ENCODE results near the gene HCN1. TPM values are rescaled to one million over a fixed set of nuclear protein-coding genes. Genes with fewer than 3 reads are reported as not detected.
"Not testable (repeated sequence)": the region's sequence is repeated elsewhere in the genome, so short reads cannot be mapped to it uniquely, and the experiment has no call there.

Gene HCN1
- total and polyA plus RNA-seq, 3 donors from 2014 or later = 0.20 to 1.7 (median 1.4) TPM

- WGBS, 2 donors = 76 to 91% methylated on average over 6 of the region's 6 CpGs
- intact Hi-C loops (cut with DNase I; ENCODE audit: low total_unique reads) = no loop called here
- H3K36me3 ChIP-seq (ENCODE audit: low read depth, missing control alignments) = no peaks in the 10 kb centered on the region
Observed at GRCh38 chr5:45385321-45386058, 310.7 kb downstream of the HCN1 start.

GRCh38 chr5:45383985-45384384, 312.2 kb downstream of the HCN1 start:
- H3K27me3 ChIP-seq = no peaks in the 10 kb centered on the region
- H3K9me3 ChIP-seq = no peaks in the 10 kb centered on the region
- no peaks in the 10 kb centered on the region for H3K36me3 ChIP-seq (ENCODE audit: low read depth, missing control alignments)
- no peaks in the 10 kb centered on the region for H3K4me1 ChIP-seq
- WGBS, 2 donors = 51 to 57% methylated on average over 2 of the region's 2 CpGs
- intact Hi-C loops (cut with DNase I; ENCODE audit: low total_unique reads) = no loop called here
- TF ChIP-seq, protein P1, sequence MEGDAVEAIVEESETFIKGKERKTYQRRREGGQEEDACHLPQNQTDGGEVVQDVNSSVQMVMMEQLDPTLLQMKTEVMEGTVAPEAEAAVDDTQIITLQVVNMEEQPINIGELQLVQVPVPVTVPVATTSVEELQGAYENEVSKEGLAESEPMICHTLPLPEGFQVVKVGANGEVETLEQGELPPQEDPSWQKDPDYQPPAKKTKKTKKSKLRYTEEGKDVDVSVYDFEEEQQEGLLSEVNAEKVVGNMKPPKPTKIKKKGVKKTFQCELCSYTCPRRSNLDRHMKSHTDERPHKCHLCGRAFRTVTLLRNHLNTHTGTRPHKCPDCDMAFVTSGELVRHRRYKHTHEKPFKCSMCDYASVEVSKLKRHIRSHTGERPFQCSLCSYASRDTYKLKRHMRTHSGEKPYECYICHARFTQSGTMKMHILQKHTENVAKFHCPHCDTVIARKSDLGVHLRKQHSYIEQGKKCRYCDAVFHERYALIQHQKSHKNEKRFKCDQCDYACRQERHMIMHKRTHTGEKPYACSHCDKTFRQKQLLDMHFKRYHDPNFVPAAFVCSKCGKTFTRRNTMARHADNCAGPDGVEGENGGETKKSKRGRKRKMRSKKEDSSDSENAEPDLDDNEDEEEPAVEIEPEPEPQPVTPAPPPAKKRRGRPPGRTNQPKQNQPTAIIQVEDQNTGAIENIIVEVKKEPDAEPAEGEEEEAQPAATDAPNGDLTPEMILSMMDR (IDR thresholded peaks at IDR 0.05) = no peak
- TF ChIP-seq POLR2A (IDR thresholded peaks at IDR 0.05) = no peak
- no peak overlapping the region for H3K4me3 ChIP-seq
- no peak for DNase-seq
- no peak overlapping the region for H3K27ac ChIP-seq

More at GRCh38 chr5:45385321-45386058, 310.7 kb downstream of the HCN1 start:
- DNase-seq = no peak
- Histone ChIP-seq H3K4me1 (no peaks in the 10 kb centered on the region), H3K27ac (no peak overlapping the region), H3K4me3 (no peak overlapping the region), H3K27me3 (no peaks in the 10 kb centered on the region), H3K9me3 (no peaks in the 10 kb centered on the region)
- TF ChIP-seq POLR2A (IDR thresholded peaks at IDR 0.05) = no peak
- TF ChIP-seq, protein P1 (IDR thresholded peaks at IDR 0.05) = no peak

GRCh38 chr5:45382583-45382982, 313.6 kb downstream of the HCN1 start:
- Histone ChIP-seq H3K27me3 (no peaks in the 10 kb centered on the region), H3K9me3 (no peaks in the 10 kb centered on the region), H3K27ac (no peak overlapping the region), H3K4me3 (no peak overlapping the region), H3K36me3 (ENCODE audit: low read depth, missing control alignments) (no peaks in the 10 kb centered on the region), H3K4me1 (no peaks in the 10 kb centered on the region)
- intact Hi-C loops (cut with DNase I; ENCODE audit: low total_unique reads) = no loop called here
- no peak for TF ChIP-seq POLR2A (IDR thresholded peaks at IDR 0.05)
- TF ChIP-seq, protein P1 (IDR thresholded peaks at IDR 0.05) = no peak
- WGBS, 2 donors = 71 to 85% methylated on average over 2 of the region's 2 CpGs
- no peak for DNase-seq

DNA sequence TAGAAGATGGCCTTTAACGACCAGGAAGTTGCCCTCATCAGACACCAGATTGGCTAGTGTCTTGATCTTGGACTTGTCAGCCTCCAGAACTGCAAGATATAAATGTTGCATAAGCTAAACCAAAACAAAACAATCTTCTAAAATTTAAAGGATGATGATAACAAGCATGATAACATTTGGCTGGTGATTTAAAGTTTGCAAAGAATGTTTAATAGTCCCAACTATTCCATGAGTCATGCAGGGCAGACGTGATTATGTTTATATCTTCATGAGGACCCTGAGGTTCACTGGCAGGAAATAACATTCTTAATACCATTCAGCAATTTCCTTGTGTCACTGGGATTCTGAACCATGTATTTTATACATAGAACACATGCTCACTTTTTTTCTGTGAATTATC, 319.8 kb downstream of the HCN1 start:
- WGBS, 2 donors = 38 to 62% methylated on average over 2 of the region's 2 CpGs
- Histone ChIP-seq H3K27me3 (no peaks in the 10 kb centered on the region), H3K4me1 (no peaks in the 10 kb centered on the region), H3K27ac (no peak overlapping the region), H3K4me3 (no peak overlapping the region), H3K36me3 (ENCODE audit: low read depth, missing control alignments) (no peaks in the 10 kb centered on the region), H3K9me3 (no peaks in the 10 kb centered on the region)
- intact Hi-C loops (cut with DNase I; ENCODE audit: low total_unique reads) = no loop called here
- no peak for TF ChIP-seq POLR2A (IDR thresholded peaks at IDR 0.05)
- TF ChIP-seq, protein P1 (IDR thresholded peaks at IDR 0.05) = no peak
- DNase-seq = no peak

- no peaks in the 10 kb centered on the region for H3K4me1 ChIP-seq
- H3K36me3 ChIP-seq (ENCODE audit: low read depth, missing control alignments) = no peaks in the 10 kb centered on the region
- no peak for DNase-seq
- no peaks in the 10 kb centered on the region for H3K27me3 ChIP-seq
- no peak overlapping the region for H3K27ac ChIP-seq
- no peak overlapping the region for H3K4me3 ChIP-seq
- WGBS, 2 donors = 83 to 88% methylated on average over 9 to 10 of the region's 10 CpGs
- H3K9me3 ChIP-seq = no peaks in the 10 kb centered on the region
- intact Hi-C loops (cut with DNase I; ENCODE audit: low total_unique reads) = no loop called here
- TF ChIP-seq, protein P1 (IDR thresholded peaks at IDR 0.05) = no peak
- TF ChIP-seq POLR2A (IDR thresholded peaks at IDR 0.05) = no peak
Observed at GRCh38 chr5:45372629-45373028, 323.6 kb downstream of the HCN1 start.

DNA sequence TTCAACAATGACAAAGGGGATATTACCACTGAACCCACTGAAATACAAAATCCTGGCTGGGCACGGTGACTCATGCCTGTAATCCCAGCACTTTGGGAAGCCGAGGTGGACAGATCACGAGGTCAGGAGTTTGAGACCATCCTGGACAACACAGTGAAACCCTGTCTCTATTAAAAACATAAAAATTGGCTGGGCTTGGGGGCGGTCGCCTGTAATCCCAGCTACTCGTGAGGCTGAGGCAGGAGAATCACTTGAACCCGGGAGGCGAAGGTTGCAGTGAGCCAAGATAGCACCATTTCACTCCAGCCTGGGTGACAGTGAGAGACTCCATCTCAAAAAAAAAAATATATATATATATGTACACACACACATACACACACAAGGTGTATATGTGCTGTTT, 324.8 kb downstream of the HCN1 start:
- H3K4me3 ChIP-seq; intact Hi-C loops (cut with DNase I; ENCODE audit: low total_unique reads); H3K27ac ChIP-seq; H3K27me3 ChIP-seq; DNase-seq; H3K9me3 ChIP-seq; H3K36me3 ChIP-seq (ENCODE audit: low read depth, missing control alignments); H3K4me1 ChIP-seq: not testable (repeated sequence)
- 77 to 80% methylated on average over 8 of the region's 8 CpGs for WGBS, 2 donors
